A549 (cell line): ENCODE measurements around the gene SPOCK2.

ENCODE experiments used
- CTCF ChIP-seq: fragments of >200 bp; sonication (Bioruptor Twin); formaldehyde crosslinking; IDR thresholded peaks from 3 replicates; pipeline ENCODE4 v1.5.1; 2016
- HDAC2 ChIP-seq: fragments of 200-600 bp; sonication (generic); IDR thresholded peaks from 2 replicates; pipeline ENCODE4 v1.6.1; 2016
- POLR2A ChIP-seq: IDR thresholded peaks from 2 replicates; pipeline ENCODE4 v1.6.1; 2012; ENCODE audit warnings: mild to moderate bottlenecking, low read length
- RFX5 ChIP-seq: fragments of 450-650 bp; IDR thresholded peaks from 2 replicates; pipeline ENCODE4 v1.7.1; 2014; ENCODE audit warnings: antibody characterized with exemption, mild to moderate bottlenecking, moderate library complexity
- TF ChIP-seq, protein P1 (sequence below): fragments of 150-350 bp; IDR thresholded peaks from 2 replicates; pipeline ENCODE4 v1.6.1; 2014; ENCODE audit warnings: low read depth, mild to moderate bottlenecking, low read length
- TF ChIP-seq, protein P2 (sequence below): fragments of 450-650 bp; IDR thresholded peaks from 2 replicates; pipeline ENCODE4 v1.6.1; 2014; ENCODE audit warnings: antibody characterized with exemption

DNA sequence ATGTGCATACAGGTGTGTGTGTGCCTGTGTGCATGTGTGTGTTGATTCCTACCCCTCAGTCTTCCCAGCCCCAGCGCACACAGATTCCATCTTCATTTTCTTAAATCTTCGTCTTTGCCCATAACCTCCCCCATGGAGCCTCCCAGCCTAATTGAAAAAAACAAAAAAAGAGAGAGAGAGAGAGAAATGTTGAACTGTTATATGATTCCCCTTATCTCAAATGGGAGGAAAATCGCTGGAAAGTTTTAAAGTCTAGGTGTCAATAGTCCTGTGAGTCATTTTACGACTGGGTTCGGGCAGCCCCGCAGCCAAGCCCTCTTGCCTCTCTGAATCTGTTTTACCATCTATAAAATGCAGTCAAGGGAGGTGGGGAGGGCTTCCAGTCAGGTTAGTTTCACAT lies 60.9 kb downstream of the SPOCK2 start:
- TF ChIP-seq, protein P1, sequence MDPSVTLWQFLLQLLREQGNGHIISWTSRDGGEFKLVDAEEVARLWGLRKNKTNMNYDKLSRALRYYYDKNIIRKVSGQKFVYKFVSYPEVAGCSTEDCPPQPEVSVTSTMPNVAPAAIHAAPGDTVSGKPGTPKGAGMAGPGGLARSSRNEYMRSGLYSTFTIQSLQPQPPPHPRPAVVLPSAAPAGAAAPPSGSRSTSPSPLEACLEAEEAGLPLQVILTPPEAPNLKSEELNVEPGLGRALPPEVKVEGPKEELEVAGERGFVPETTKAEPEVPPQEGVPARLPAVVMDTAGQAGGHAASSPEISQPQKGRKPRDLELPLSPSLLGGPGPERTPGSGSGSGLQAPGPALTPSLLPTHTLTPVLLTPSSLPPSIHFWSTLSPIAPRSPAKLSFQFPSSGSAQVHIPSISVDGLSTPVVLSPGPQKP = no peak
- TF ChIP-seq CTCF (no peak), RFX5 (no peak), HDAC2 (no peak), POLR2A (no peak)
- TF ChIP-seq, protein P2, sequence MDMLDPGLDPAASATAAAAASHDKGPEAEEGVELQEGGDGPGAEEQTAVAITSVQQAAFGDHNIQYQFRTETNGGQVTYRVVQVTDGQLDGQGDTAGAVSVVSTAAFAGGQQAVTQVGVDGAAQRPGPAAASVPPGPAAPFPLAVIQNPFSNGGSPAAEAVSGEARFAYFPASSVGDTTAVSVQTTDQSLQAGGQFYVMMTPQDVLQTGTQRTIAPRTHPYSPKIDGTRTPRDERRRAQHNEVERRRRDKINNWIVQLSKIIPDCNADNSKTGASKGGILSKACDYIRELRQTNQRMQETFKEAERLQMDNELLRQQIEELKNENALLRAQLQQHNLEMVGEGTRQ = no peak
